ENCODE results near the gene INPP5A. TPM values are rescaled to one million over a fixed set of nuclear protein-coding genes. Genes with fewer than 3 reads are reported as not detected.
A peak's percentile ranks its signal among the peaks of the same experiment; 100 is the strongest.

Gene INPP5A
- total and polyA plus RNA-seq, 2 of the 13 experiments (the other 11 are each of a cell fraction or from before 2014, with no cell fraction given), result 17.5 to 37.9 TPM

DNA sequence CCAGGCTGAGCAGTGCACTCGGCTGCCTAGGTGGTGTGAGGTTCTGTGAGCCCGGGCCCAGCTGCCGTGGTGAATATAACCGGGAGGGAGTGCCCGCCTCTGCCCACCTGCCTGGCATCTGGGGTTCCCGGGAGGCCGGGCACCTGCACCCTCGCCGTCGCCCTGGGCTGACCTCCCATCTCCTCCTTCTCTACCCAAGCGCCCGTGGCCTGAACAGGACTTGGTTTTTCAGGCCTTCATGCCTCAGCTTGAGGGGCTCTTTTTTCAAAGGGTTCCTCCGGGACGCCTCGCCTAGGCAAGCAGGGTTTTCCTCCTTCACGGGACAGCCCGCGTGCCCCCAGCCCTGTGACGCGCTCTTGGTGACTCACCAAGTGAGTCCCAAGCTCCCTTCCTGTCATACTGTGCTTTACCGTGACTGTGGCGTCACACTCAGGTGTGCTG, 9.9 kb downstream of the INPP5A start:
- CTCF ChIA-PET (ENCODE audit: low intra/inter-chr PET ratio, low total read pairs), result no interaction called here
- H3K36me3 ChIP-seq (replicated peaks in 1 of 2; ENCODE audit: control insufficient read depth in 1 of 2, insufficient read depth in 2 of 2, low read length in 2 of 2), result no peaks in the 10 kb centered on the region
- H3K4me2 ChIP-seq (ENCODE audit: low read depth, low read length), result no peak overlapping the region
- intact Hi-C loops (cut with micrococcal nuclease; ENCODE audit: unreplicated experiment) (no loop called here), in situ Hi-C loops (cut with HindIII; ENCODE audit: extremely low pct_ligation_motif_present, low pct_unique_long_range_greater_than_20kb) (no loop called here)
- 95% methylated on average over 22 of the region's 22 CpGs for WGBS (ENCODE audit: low lambda C conversion rate)
- FAIRE-seq (no peak), DNase-seq (ENCODE audit: low spot score) (no peak), ATAC-seq (no peak)
- peaks cover 16% of the 10 kb centered on the region; the same call in 1 of the 2 replicates for H4K20me1 ChIP-seq (ENCODE audit: insufficient read depth, low read length)
- no peaks in the 10 kb centered on the region for H3K27me3 ChIP-seq (ENCODE audit: control insufficient read depth in 1 of 2, insufficient read depth in 2 of 2, low read length in 2 of 2)
- POLR2A ChIA-PET, result no interaction called here
- peaks cover 50% of the 10 kb centered on the region for H3K79me2 ChIP-seq (ENCODE audit: insufficient read depth, low read length)
- BruUV-seq (replicated peaks), result no TSS peak
- no peak for TF ChIP-seq ZEB1 (IDR thresholded peaks at IDR 0.05; ENCODE audit: insufficient replicate concordance, low read depth)
- TF ChIP-seq, protein P1, sequence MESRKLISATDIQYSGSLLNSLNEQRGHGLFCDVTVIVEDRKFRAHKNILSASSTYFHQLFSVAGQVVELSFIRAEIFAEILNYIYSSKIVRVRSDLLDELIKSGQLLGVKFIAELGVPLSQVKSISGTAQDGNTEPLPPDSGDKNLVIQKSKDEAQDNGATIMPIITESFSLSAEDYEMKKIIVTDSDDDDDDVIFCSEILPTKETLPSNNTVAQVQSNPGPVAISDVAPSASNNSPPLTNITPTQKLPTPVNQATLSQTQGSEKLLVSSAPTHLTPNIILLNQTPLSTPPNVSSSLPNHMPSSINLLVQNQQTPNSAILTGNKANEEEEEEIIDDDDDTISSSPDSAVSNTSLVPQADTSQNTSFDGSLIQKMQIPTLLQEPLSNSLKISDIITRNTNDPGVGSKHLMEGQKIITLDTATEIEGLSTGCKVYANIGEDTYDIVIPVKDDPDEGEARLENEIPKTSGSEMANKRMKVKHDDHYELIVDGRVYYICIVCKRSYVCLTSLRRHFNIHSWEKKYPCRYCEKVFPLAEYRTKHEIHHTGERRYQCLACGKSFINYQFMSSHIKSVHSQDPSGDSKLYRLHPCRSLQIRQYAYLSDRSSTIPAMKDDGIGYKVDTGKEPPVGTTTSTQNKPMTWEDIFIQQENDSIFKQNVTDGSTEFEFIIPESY (CRISPR knock-in tag; IDR thresholded peaks at IDR 0.05), result peak; percentile 93
- peak; percentile 39; the same call in 1 of the 2 replicates for TF ChIP-seq FOSL2 (CRISPR knock-in tag; IDR thresholded peaks at IDR 0.05)
- no peak overlapping the region for H3K4me3 ChIP-seq (replicated peaks in 1 of 3; ENCODE audit: insufficient read depth in 1 of 3, low read depth in 2 of 3, low read length in 3 of 3)
- H3K27ac ChIP-seq (ENCODE audit: extremely low read length, insufficient read depth, low read length), result no peak overlapping the region
- H3K9ac ChIP-seq (ENCODE audit: insufficient read depth, low read depth, low read length), result no peak overlapping the region
- no peaks in the 10 kb centered on the region for H3K9me3 ChIP-seq (ENCODE audit: low read length)
- H2AFZ ChIP-seq (ENCODE audit: low read length), result no peak overlapping the region
- peaks cover 33% of the 10 kb centered on the region for H3K4me1 ChIP-seq (ENCODE audit: insufficient read depth, low read length)

DNA sequence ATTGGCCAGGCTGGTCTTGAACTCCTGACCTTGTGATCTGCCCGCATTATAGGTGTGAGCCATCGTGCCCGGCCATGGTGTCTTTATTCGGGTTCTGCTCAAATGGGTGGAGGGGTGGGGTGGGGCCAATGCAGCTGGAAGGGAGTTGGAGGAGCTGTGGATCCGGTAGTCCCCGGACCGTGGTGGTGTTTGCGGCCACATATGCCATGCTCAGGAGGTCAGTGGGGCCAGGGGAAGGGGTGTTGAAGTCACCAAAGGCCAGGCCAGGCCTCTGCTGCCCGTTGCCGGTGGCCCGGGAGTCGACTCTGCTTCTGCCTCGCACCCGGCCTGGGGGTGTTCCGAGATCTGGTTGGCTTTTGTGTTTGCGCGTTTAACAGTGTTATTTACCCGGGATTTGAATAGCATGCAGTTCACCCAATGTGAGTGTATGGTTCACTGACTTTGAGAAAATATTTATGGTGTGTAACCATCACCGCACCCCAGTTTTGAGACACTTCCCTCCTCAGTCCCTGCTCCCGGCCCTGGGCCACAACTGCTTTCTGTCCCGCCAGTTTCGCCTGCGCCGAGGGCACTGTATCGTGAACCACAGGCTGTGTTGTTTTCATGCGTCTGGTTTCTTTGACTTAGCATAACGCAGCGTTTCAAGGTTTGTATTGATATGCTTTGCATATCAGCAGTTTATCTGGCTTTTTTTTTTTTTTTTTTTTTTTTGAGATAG, 10.7 kb downstream of the INPP5A start:
- no peaks in the 10 kb centered on the region for H3K27me3 ChIP-seq (ENCODE audit: control insufficient read depth in 1 of 2, insufficient read depth in 2 of 2, low read length in 2 of 2)
- no peak overlapping the region for H3K9ac ChIP-seq (ENCODE audit: insufficient read depth, low read depth, low read length)
- H3K4me2 ChIP-seq (ENCODE audit: low read depth, low read length), result no peak overlapping the region
- H3K79me2 ChIP-seq (ENCODE audit: insufficient read depth, low read length), result peaks cover 49% of the 10 kb centered on the region
- H3K4me3 ChIP-seq (replicated peaks in 1 of 3; ENCODE audit: insufficient read depth in 1 of 3, low read depth in 2 of 3, low read length in 3 of 3), result no peak overlapping the region
- no peaks in the 10 kb centered on the region for H3K36me3 ChIP-seq (replicated peaks in 1 of 2; ENCODE audit: control insufficient read depth in 1 of 2, insufficient read depth in 2 of 2, low read length in 2 of 2)
- intact Hi-C loops (cut with micrococcal nuclease; ENCODE audit: unreplicated experiment) (no loop called here), in situ Hi-C loops (cut with HindIII; ENCODE audit: extremely low pct_ligation_motif_present, low pct_unique_long_range_greater_than_20kb) (no loop called here)
- CTCF ChIA-PET (ENCODE audit: low intra/inter-chr PET ratio, low total read pairs), result no interaction called here
- no TSS peak for BruUV-seq (replicated peaks)
- TF ChIP-seq, protein P2, sequence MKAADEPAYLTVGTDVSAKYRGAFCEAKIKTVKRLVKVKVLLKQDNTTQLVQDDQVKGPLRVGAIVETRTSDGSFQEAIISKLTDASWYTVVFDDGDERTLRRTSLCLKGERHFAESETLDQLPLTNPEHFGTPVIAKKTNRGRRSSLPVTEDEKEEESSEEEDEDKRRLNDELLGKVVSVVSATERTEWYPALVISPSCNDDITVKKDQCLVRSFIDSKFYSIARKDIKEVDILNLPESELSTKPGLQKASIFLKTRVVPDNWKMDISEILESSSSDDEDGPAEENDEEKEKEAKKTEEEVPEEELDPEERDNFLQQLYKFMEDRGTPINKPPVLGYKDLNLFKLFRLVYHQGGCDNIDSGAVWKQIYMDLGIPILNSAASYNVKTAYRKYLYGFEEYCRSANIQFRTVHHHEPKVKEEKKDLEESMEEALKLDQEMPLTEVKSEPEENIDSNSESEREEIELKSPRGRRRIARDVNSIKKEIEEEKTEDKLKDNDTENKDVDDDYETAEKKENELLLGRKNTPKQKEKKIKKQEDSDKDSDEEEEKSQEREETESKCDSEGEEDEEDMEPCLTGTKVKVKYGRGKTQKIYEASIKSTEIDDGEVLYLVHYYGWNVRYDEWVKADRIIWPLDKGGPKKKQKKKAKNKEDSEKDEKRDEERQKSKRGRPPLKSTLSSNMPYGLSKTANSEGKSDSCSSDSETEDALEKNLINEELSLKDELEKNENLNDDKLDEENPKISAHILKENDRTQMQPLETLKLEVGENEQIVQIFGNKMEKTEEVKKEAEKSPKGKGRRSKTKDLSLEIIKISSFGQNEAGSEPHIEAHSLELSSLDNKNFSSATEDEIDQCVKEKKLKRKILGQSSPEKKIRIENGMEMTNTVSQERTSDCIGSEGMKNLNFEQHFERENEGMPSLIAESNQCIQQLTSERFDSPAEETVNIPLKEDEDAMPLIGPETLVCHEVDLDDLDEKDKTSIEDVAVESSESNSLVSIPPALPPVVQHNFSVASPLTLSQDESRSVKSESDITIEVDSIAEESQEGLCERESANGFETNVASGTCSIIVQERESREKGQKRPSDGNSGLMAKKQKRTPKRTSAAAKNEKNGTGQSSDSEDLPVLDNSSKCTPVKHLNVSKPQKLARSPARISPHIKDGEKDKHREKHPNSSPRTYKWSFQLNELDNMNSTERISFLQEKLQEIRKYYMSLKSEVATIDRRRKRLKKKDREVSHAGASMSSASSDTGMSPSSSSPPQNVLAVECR (CRISPR knock-in tag; IDR thresholded peaks at IDR 0.05; ENCODE audit: borderline replicate concordance), result no peak
- TF ChIP-seq ZBTB20 (CRISPR knock-in tag; IDR thresholded peaks at IDR 0.05; ENCODE audit: borderline replicate concordance, low read depth) (no peak), ZNF75D (CRISPR knock-in tag; IDR thresholded peaks at IDR 0.05; ENCODE audit: borderline replicate concordance) (no peak), FOXK2 (IDR thresholded peaks at IDR 0.05) (no peak), WIZ (CRISPR knock-in tag; IDR thresholded peaks at IDR 0.05) (no peak), ZBTB7B (CRISPR knock-in tag; IDR thresholded peaks at IDR 0.05) (no peak)
- TF ChIP-seq, protein P3, sequence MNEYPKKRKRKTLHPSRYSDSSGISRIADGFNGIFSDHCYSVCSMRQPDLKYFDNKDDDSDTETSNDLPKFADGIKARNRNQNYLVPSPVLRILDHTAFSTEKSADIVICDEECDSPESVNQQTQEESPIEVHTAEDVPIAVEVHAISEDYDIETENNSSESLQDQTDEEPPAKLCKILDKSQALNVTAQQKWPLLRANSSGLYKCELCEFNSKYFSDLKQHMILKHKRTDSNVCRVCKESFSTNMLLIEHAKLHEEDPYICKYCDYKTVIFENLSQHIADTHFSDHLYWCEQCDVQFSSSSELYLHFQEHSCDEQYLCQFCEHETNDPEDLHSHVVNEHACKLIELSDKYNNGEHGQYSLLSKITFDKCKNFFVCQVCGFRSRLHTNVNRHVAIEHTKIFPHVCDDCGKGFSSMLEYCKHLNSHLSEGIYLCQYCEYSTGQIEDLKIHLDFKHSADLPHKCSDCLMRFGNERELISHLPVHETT (CRISPR knock-in tag; conservative IDR thresholded peaks at IDR 0.05), result no peak
- peaks cover 25% of the 10 kb centered on the region for H3K4me1 ChIP-seq (ENCODE audit: insufficient read depth, low read length)
- H3K27ac ChIP-seq (ENCODE audit: extremely low read length, insufficient read depth, low read length), result no peak overlapping the region
- H3K9me3 ChIP-seq (ENCODE audit: low read length), result no peaks in the 10 kb centered on the region
- peaks cover 16% of the 10 kb centered on the region; the same call in 1 of the 2 replicates for H4K20me1 ChIP-seq (ENCODE audit: insufficient read depth, low read length)
- POLR2A ChIA-PET, result no interaction called here
- no peak overlapping the region for H2AFZ ChIP-seq (ENCODE audit: low read length)
- ATAC-seq (no peak), FAIRE-seq (no peak), DNase-seq (ENCODE audit: low spot score) (no peak)
- 97% methylated on average over 22 of the region's 28 CpGs for WGBS (ENCODE audit: low lambda C conversion rate)

All from HepG2 (cell line).